ENCODE results near the gene TSPAN2.

GRCh38 chr1:115127539-115127938, 38.2 kb upstream of the TSPAN2 start:
- TF ChIP-seq CTCF (IDR thresholded peaks at IDR 0.05) (no peak), POLR2A (IDR thresholded peaks at IDR 0.05) (no peak)

All from body of pancreas (tissue), 4 donors.